G401 (cell line): ENCODE data around the gene KRTAP13-2. TPM values are rescaled to one million over a fixed set of nuclear protein-coding genes. Genes with fewer than 3 reads are reported as not detected.
A peak's percentile ranks its signal among the peaks of the same experiment; 100 is the strongest.

ENCODE experiments used
- DNase-seq: peaks from one replicate; pipeline ENCODE4 v3.0.0-alpha.2; 2015; ENCODE audit warnings: low spot score
- in situ Hi-C: cut with HindIII; loops from 2 replicates; pipeline ENCODE4 v1.10.0; 2016; ENCODE audit warnings: low sequenced_read_pairs, mixed read lengths
- total RNA-seq: library from RNA; depleted of rRNA; stranded (reverse); fragments of >200 nt; shearing (Covaris generic); gene quantifications from 2 replicates; pipeline ENCODE4 v1.2.3, GENCODE V29; 2014; rRNA removed

Gene KRTAP13-2, protein sequence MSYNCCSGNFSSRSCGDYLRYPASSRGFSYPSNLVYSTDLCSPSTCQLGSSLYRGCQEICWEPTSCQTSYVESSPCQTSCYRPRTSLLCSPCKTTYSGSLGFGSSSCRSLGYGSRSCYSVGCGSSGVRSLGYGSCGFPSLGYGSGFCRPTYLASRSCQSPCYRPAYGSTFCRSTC
- total RNA-seq = not detected in 2 replicates

DNA sequence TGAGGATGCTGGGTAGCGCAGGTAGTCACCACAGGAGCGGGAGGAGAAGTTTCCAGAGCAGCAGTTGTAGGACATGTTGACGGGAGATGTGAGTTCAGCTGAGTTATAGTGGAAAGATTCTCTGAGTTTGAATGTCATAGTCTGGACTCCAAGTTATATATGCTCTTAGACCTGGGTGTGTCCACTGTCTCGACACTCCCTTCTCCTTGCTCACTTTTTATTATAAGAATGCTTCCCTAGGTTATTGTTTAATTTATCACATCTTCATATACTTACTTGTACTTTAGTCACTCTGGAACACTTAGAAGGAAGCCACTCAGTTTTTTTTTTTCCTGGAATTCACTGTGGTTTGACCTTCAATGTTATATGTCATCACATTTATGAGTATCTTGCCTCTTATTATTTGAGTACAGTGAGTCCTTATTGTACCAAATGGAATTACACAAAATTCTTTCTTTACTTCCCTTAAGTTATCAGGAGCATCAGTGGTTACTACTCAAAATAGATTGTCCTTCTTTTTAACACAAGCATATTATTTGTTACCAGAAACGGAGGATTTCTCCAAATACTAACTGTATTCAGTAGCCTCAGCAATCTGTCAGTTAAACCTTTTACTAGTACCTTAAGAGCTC, at the start of gene KRTAP13-2:
KRTAP13-2 (minus strand) TSS at position 133 of the 632 bp plus-strand sequence; CDS start at position 75, 58 bp downstream.
- no peak for DNase-seq
- in situ Hi-C loops = no loop called here

DNA sequence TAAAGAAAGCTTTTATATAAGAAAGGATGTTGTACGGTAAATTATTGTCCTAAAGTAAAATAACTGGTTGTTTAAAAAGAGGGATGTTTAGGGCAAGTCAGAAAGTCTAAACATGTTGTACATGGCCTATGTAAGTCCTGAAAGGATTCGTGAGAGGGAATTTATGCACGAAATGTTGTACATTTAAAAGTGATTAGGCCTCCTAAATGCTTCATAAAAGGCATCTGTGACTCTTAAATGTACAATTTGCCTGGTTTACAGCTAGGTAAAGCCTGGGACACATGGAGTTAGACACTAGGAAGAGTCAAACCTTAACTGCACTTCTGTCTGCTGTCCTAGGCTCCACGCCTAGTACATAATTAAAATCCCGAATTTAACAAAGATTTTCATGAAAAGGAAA, 43.9 kb upstream of the KRTAP13-2 start:
- in situ Hi-C loops = no loop called here
- no peak for DNase-seq

DNA sequence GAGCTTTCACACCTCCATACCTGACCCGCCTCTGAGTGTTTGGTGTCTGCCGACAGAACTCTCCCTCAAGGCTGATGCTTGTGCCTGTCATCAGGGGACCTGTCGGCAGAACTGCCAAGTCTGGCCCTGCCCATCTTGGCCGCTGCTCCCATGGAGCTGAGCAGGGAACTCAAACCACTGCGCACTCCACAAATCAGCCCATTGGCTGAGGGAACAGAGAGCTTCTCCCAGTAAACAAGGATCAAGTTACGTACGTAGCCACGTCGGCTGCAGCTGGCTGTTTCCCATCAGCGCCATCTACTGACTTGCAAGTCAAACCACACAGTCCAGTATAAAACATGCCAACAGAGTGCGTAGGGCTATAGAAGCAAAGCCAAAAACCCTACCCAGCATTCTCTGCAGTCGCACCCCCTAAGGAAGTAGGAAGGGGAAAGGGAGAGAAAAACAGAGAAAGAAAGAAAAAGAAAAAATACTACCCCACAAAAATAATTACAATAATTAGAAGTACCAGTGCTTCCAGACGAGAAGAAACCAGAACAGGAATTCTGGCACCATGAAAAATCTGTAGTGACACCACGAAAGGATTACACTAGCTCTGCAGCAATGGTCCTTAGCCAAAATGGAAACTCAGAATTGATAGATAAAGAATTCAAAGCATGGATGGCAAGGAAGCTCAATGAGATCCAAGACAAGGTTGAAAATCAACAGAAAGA, 36.9 kb upstream of the KRTAP13-2 start:
- in situ Hi-C loops = no loop called here
- no peak for DNase-seq

DNA sequence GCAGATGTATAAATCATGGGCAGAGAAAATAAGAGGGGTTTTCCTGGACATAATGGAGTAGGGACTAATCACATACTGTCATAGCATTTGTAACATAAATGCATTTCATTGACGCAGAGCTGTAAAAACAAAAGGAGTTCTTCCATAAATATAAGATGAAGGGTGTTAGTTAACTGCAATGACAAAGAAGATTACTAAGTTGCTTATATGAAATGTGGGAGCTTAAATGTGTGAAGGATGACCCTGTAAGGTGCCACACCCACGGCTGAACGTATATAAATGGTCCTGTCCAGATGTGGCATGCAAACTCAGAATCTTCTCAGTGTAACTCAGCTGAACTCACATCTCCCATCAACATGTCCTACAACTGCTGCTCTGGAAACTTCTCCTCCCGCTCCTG, 23.7 kb upstream of the KRTAP13-2 start, which contains the start of gene KRTAP13-1:
KRTAP13-1 (plus strand) TSS at position 301 of the 400 bp plus-strand sequence; CDS start at position 357, 56 bp downstream.
- in situ Hi-C loops = no loop called here
- DNase-seq = no peak

DNA sequence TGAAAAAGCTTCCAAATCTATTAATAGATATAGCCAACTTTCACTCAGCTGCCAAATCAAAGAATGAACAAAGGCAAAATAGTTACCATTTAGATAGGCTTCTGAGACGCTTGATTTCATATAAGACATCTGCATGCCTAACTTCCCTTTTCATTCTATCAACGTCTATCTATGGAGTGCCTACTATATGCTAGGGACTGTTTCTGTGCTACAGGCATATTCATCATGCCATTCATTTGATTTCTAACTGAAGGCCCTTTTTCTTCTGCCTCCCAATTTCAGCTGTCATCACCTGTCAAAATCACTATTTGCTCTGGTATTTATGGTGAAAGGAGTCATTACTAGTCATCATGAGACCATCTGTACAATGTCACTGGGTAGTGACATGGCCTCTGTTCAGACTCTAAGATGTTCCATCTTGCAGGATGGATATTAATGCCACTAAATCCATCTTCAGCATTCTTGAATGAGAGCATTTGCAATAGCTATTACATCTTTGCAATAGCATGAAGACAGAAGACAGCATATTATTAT, 19.5 kb upstream of the KRTAP13-2 start:
- in situ Hi-C loops = no loop called here
- DNase-seq = no peak

DNA sequence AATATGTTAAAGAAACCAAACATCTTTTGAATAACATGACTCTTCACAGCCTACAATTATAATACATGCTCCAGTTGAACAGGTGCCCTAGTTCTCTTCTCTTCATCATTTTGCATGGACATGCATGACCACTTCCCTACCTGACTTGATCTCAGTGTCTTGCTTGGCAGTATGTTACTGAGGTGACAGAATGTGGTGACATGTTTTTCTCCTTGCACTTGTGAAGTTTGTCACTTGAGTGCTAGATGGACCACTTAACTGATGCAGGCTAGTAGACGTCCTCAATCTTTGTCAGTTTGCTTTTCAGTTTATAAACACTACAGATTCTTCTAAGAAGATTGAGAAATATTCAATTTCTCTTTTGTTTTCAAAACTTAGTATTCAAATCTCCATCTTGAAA, 10.1 kb upstream of the KRTAP13-2 start:
- in situ Hi-C loops = no loop called here
- no peak for DNase-seq

DNA sequence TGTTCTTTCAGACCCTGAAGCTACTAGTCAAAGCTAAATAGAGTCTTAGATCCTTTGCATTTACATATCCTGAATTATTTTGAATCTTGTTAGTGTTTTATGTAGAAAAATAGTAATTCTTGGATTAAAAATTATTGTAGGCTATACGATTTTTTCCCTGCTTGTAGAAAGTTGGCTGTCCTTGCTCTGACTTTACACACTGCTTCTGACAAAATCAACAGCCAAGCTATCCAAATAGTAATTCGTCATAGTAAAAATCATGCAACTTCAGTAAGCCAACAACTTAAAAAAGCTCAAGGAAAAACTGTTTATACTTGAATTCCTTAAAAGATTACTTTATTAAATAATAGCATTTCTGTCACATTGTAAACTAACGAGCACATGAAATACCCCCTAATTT, 16.2 kb downstream of the KRTAP13-2 start:
- in situ Hi-C loops = no loop called here
- DNase-seq = no peak

DNA sequence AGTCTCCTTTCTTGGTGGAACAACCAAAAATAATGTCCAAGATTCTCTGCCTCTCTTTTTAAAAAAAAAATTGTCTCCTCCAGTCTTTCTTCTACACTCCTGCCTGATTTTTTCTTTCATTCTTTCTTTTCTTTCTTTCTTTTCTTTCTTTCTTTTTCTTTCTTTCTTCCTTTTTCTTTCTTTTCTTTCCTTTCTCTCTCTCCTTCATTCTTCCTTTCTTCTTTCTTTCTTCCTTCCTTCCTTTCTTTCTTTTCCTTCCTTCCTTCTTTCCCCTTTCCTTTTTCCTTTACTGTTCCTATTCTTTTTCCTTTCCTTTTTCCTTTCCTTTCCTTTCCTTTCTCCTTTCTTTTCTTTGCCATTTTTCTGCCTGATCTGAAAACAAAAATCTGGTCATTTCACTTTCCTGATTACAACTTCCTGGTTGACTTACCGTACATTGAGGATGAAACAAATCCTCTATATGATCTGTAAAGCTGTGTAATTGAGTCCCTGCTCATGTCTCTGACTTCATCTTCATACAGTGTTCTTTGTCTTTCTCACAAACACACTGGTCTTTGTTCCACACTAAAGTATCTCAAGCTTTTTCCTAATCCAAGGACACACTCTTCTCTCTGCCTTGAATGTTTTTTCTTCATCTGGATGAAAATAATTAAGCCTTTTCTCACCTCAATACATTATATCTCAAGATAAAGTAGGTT, 17.6 kb downstream of the KRTAP13-2 start:
- in situ Hi-C loops = no loop called here
- DNase-seq = no peak

DNA sequence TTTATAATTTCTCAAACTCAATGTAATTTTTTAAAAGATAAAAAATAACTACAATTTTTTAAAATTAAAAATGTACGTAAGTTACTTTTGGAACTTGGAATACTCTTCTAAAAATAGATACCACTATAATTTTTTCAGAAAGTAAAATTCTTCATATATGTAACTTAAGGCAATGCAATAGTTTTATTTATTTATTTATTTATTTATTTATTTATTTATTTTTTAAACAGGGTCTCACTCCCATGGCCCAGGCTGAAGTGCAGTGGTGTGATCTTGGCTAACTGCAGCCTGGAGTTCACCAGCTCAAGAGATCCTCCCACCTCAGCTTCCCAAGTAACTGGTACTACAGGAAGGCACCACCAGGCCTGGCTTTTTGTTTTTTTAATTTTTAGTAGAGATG, 20.5 kb downstream of the KRTAP13-2 start:
- no peak for DNase-seq
- in situ Hi-C loops = no loop called here

DNA sequence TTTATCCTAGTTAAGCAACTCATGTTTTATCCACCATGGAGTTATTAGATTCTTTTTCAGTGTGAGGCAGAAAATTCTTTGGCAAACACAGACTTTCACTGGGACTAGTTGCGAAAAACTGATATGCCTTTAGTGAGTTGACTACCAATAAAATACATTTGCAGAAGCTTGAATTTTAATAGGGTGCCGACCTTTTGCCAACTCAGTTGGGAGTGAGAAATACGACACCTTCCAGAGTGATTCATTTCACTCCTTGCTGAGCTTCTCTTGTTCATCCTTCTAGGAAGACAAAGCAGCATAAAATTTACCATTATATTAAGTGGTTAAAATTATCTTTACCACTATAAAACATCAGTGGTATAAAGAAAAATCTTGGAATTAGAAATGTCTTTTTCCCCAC, 22.5 kb downstream of the KRTAP13-2 start:
- DNase-seq = no peak
- in situ Hi-C loops = no loop called here

DNA sequence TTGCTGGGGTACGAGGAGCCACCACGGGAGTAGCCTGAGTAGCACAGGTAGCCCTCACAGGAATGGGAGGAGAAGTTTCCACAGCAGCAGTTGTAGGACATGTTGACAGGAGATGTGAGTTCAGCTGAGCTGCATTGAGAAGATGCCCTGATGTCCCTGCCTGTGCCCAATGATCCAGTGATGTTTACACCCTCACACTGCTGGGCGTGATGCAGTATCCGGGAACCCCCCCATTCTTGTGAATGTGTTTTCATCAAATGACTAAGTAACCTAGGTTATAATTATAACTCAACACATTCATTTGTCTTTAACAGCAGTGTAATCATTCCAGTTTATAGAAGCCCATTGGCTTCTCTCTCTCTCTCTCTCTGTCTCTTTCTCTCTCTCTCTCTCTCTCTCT, 23.6 kb downstream of the KRTAP13-2 start, which contains the start of gene KRTAP23-1:
KRTAP23-1 (minus strand) TSS at position 101 of the 400 bp plus-strand sequence; CDS start at position 101, 0 bp downstream.
- DNase-seq = no peak
- in situ Hi-C loops = no loop called here

DNA sequence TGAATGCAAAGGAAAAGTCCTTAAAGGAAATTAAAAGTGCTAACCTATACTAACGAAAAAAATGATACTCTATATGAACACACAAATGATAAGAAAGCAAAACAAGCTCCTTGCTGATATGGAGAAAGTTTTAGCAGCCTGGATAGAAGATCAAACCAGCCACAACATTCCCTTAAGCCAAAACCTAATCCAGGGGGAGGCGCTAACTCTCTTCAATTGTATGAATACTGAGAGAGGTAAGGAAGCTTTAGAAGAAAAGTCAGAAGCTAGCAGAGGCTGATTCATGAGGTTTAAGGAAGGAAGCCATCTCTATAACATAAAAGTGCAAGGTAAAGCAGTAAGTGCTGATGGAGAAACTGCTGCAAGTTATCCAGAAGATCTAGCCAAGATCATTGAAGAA, 27.1 kb downstream of the KRTAP13-2 start:
- in situ Hi-C loops = no loop called here
- DNase-seq = no peak

DNA sequence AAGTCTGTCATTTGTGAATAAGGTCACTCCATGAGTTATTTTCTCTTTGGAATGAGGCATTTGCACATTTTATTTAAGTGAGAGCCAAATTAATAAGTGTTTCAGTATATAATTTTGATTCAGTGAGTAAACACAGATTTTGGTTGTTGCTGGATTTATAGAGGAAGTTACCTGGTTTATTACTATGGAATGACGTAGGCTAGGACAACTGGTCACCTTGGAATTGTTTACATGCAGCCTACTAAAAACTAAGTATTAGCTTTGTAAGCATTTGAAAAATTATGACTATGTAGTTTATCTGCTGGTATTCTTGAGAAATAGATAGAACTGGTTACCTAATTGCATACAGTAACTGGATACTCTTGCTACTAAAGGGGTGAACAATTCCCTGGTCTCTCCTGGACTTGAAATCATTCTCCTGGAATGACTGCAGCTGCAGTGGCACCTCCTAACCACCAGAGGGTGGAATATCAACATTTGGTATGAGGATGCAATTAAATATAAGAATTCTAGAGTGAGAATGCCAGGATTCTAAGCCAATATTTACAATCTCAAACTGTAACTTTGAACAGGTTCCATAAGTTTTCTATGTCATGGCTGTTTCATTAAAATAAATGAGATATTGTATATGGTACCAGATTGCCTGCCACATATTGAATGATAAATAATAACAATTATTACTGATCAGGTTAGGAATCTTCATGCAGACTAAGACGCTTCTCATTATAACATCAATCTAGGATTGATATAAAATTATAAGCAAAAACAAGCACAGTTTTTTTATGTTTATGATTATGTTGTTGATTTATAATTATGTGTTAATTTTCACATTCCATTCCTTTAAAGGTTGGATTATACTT, 31.1 kb downstream of the KRTAP13-2 start:
- DNase-seq = peak; percentile 8
- in situ Hi-C loops = no loop called here

DNA sequence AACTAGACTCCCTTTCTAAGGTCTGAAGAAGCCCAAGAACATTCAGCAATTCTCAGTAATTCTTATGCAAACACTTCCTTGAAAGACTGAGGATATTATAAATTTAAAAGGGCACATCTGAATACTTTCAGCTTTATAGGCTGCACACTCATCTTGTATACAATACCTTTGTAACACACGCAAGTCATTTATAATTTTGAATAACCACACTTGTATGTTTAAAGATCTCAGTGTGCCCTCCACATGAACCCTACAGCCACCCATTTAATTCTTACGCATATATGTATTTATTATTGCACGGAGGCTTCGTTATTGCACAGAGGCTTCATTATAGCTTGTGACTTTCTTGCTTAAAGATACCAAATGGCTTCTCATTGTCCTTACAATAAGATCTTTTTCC, 33.4 kb downstream of the KRTAP13-2 start:
- DNase-seq = no peak
- in situ Hi-C loops = no loop called here

DNA sequence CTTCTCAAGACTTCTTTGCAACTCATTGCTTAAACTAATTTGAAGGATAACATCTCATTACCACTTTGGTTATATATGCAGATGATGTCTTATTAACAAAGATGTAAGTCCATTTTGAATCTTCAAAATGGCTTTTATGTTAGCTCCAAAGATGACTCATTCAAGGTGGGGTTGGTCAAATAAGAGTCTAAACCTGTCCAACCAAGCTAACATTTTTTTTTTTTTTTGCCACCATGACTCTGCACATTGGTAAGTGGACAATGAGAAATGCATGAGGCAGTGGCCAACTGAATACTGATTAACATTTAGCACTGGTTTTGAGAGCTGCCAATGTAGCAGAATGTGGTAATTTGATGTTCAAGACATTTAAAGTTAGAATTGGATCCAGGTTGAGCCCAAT, 34.3 kb downstream of the KRTAP13-2 start:
- in situ Hi-C loops = no loop called here
- no peak for DNase-seq

DNA sequence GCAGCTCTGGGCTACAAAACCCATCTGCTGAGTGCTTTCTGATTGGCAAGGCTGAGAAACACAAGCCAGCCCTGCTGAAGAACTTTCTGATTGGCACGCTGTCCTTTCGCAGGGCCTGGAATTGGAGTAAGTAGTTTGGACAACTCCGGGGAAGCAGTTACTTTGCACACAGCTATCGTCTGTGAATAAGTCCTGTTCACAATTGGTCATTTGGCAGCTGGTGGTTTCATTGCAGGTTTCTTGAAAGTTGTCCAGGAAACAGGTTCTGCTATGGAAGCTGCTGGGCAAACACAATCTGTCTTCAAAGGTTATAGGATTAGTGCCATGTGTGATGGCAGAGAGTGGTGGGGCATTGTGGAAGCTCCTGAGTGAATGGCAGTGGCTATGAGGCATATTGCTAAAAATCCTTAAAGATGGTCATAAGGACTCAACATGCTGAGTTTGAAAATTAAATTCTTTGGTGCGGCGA, 34.8 kb downstream of the KRTAP13-2 start, which contains the start of gene KRTAP27-1:
KRTAP27-1 (minus strand) TSS at position 419 of the 469 bp plus-strand sequence; CDS start at position 393, 26 bp downstream.
- in situ Hi-C loops = no loop called here
- DNase-seq = peak; percentile 50

DNA sequence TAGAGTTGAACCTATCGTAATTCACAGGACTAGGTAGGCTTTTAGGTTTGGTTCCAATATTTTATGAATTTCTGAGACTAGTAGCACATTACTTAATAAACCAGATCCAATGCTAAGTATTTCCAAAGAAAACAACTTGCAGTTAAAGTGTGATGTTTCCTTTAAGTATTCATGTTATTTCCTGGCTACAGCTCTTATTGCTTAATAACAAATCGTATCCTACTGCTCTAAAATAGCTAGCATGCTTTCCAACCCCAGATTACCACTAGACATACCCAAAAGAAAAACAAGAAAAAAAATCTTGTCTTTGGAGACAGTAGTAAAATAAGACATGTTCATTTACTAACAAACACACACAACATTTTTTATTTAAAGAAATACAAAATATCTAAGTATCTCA, 35.5 kb downstream of the KRTAP13-2 start:
- no peak for DNase-seq
- in situ Hi-C loops = no loop called here

DNA sequence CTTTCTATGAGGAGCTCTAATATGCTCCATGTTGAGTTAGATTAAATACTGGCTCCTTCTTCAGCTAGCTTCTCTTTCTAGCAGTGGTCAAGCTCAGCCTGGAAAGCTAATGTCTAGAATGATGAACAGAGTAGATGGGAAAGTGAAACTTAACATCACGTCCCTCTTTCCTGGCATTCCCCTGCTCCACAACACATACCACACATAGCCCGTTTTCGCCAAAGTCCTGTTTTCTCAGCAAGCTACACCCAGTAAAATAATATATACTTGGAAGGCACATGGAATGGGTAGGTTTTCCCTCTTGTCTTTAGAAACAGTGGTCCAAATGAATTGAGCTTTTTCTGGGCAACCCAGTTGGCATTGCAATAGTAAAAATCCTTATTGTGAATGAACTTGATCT, 38.3 kb downstream of the KRTAP13-2 start:
- no peak for DNase-seq
- in situ Hi-C loops = no loop called here
